ENCODE results near the gene RPUSD3.
"Not testable (repeated sequence)": the region's sequence is repeated elsewhere in the genome, so short reads cannot be mapped to it uniquely, and the experiment has no call there.

The RPUSD3 gene

GRCh38 chr3:9864200-9864927 is 20.6 kb upstream of the RPUSD3 start:
- no peak for DNase-seq

- no peak for DNase-seq
Observed at GRCh38 chr3:9863058-9863772, 19.4 kb upstream of the RPUSD3 start.

GRCh38 chr3:9862391-9863057 is 18.7 kb upstream of the RPUSD3 start:
- DNase-seq, result peak in 2 of 4 experiments; percentile 6 to 14

GRCh38 chr3:9861626-9862130 is 17.9 kb upstream of the RPUSD3 start:
- DNase-seq, result no peak

- no peak for DNase-seq
Observed at GRCh38 chr3:9861201-9861600, 17.4 kb upstream of the RPUSD3 start.

GRCh38 chr3:9859530-9860025 is 15.8 kb upstream of the RPUSD3 start:
- DNase-seq, result no peak

- no peak for DNase-seq
Observed at GRCh38 chr3:9855594-9855993, 11.8 kb upstream of the RPUSD3 start.

GRCh38 chr3:9854291-9854940 is 10.6 kb upstream of the RPUSD3 start:
- not testable (repeated sequence) for DNase-seq

GRCh38 chr3:9852528-9852927 is 8.7 kb upstream of the RPUSD3 start:
- no peak for DNase-seq

- not testable (repeated sequence) for DNase-seq
Observed at GRCh38 chr3:9851926-9852325, 8.1 kb upstream of the RPUSD3 start.

GRCh38 chr3:9851383-9851782 is 7.6 kb upstream of the RPUSD3 start:
- DNase-seq, result not testable (repeated sequence)

GRCh38 chr3:9848860-9849259 is 5.1 kb upstream of the RPUSD3 start:
- not testable (repeated sequence) for DNase-seq

GRCh38 chr3:9847870-9848269 is 4.1 kb upstream of the RPUSD3 start:
- not testable (repeated sequence) for DNase-seq

GRCh38 chr3:9846931-9847488 is 3.2 kb upstream of the RPUSD3 start:
- no peak for DNase-seq

- DNase-seq, result no peak
Observed at GRCh38 chr3:9846231-9846630, 2.4 kb upstream of the RPUSD3 start.

- DNase-seq, result no peak
Observed at GRCh38 chr3:9841015-9841414, 2.8 kb downstream of the RPUSD3 start.

- DNase-seq, result no peak
Observed at GRCh38 chr3:9838856-9839255, 5.0 kb downstream of the RPUSD3 start.

GRCh38 chr3:9837701-9838582 is 5.9 kb downstream of the RPUSD3 start:
- DNase-seq, result no peak

- no peak for DNase-seq
Observed at GRCh38 chr3:9834520-9835380, 9.1 kb downstream of the RPUSD3 start.

GRCh38 chr3:9833078-9833477 is 10.7 kb downstream of the RPUSD3 start:
- DNase-seq, result no peak

- no peak for DNase-seq
Observed at GRCh38 chr3:9831253-9831652, 12.6 kb downstream of the RPUSD3 start.
